ENCODE results near the gene ZMYM3.

Gene ZMYM3

GRCh38 chrX:71251466-71251973 lies 2.4 kb downstream of the ZMYM3 start:
- Histone ChIP-seq H3K36me3 (ENCODE audit: control insufficient read depth, low read length) (peaks cover 37% of the 10 kb centered on the region), H3K27me3 (ENCODE audit: control insufficient read depth, low read length) (no peaks in the 10 kb centered on the region), H3K9me2 (replicated peaks; ENCODE audit: control insufficient read depth, low read length) (no peaks in the 10 kb centered on the region), H4K20me1 (ENCODE audit: control insufficient read depth, insufficient read depth, low read depth, low read length) (no peaks in the 10 kb centered on the region), H3K4me1 (ENCODE audit: control insufficient read depth, low read length) (peaks cover 23% of the 10 kb centered on the region), H3K4me2 (ENCODE audit: low read length) (peak overlapping the region; percentile 14; the same call in 1 of the 2 replicates), H3F3A (ENCODE audit: control insufficient read depth, insufficient read depth) (no peaks in the 10 kb centered on the region), H3K27ac (ENCODE audit: low read depth, low read length) (no peak overlapping the region), H3K79me2 (ENCODE audit: control insufficient read depth, low read length) (peaks cover 17% of the 10 kb centered on the region), H3K9me3 (ENCODE audit: control insufficient read depth, insufficient read depth, low read length) (no peaks in the 10 kb centered on the region), H3K4me3 (ENCODE audit: low read length) (no peak overlapping the region)
- no peak for TF ChIP-seq EZH2phosphoT487 (IDR thresholded peaks at IDR 0.05; ENCODE audit: borderline replicate concordance, low read length)

GRCh38 chrX:71250841-71251240 lies 3.1 kb downstream of the ZMYM3 start:
- no peaks in the 10 kb centered on the region for H3F3A ChIP-seq (ENCODE audit: control insufficient read depth, insufficient read depth)
- TF ChIP-seq EZH2phosphoT487 (IDR thresholded peaks at IDR 0.05; ENCODE audit: borderline replicate concordance, low read length) = no peak
- TF ChIP-seq CTCF (IDR thresholded peaks at IDR 0.05; ENCODE audit: low read depth, low read length, poor library complexity, severe bottlenecking) = no peak
- H3K27me3 ChIP-seq (ENCODE audit: control insufficient read depth, low read length) = no peaks in the 10 kb centered on the region
- no peak overlapping the region for H3K27ac ChIP-seq (ENCODE audit: low read depth, low read length)
- H3K9me3 ChIP-seq (ENCODE audit: control insufficient read depth, insufficient read depth, low read length) = no peaks in the 10 kb centered on the region
- H3K4me2 ChIP-seq (ENCODE audit: low read length) = no peak overlapping the region
- H3K79me2 ChIP-seq (ENCODE audit: control insufficient read depth, low read length) = peaks cover 17% of the 10 kb centered on the region
- H4K20me1 ChIP-seq (ENCODE audit: control insufficient read depth, insufficient read depth, low read depth, low read length) = no peaks in the 10 kb centered on the region
- peaks cover 19% of the 10 kb centered on the region for H3K4me1 ChIP-seq (ENCODE audit: control insufficient read depth, low read length)
- H3K36me3 ChIP-seq (ENCODE audit: control insufficient read depth, low read length) = peaks cover 40% of the 10 kb centered on the region
- no peak overlapping the region for H3K4me3 ChIP-seq (ENCODE audit: low read length)
- no peaks in the 10 kb centered on the region for H3K9me2 ChIP-seq (replicated peaks; ENCODE audit: control insufficient read depth, low read length)

- no peaks in the 10 kb centered on the region for H3K4me1 ChIP-seq (ENCODE audit: control insufficient read depth, low read length)
- H3K4me3 ChIP-seq (ENCODE audit: low read length) = no peak overlapping the region
- H3K9me2 ChIP-seq (replicated peaks; ENCODE audit: control insufficient read depth, low read length) = no peaks in the 10 kb centered on the region
- no peak for TF ChIP-seq EZH2phosphoT487 (IDR thresholded peaks at IDR 0.05; ENCODE audit: borderline replicate concordance, low read length)
- no peak for TF ChIP-seq CTCF (IDR thresholded peaks at IDR 0.05; ENCODE audit: low read depth, low read length, poor library complexity, severe bottlenecking)
- no peaks in the 10 kb centered on the region for H3F3A ChIP-seq (ENCODE audit: control insufficient read depth, insufficient read depth)
- no peaks in the 10 kb centered on the region for H3K79me2 ChIP-seq (ENCODE audit: control insufficient read depth, low read length)
- H3K4me2 ChIP-seq (ENCODE audit: low read length) = no peak overlapping the region
- no peaks in the 10 kb centered on the region for H3K9me3 ChIP-seq (ENCODE audit: control insufficient read depth, insufficient read depth, low read length)
- H3K27ac ChIP-seq (ENCODE audit: low read depth, low read length) = no peak overlapping the region
- peaks cover 67% of the 10 kb centered on the region for H3K36me3 ChIP-seq (ENCODE audit: control insufficient read depth, low read length)
- H4K20me1 ChIP-seq (ENCODE audit: control insufficient read depth, insufficient read depth, low read depth, low read length) = no peaks in the 10 kb centered on the region
- no peaks in the 10 kb centered on the region for H3K27me3 ChIP-seq (ENCODE audit: control insufficient read depth, low read length)
Measured at GRCh38 chrX:71245159-71245558, 8.8 kb downstream of the ZMYM3 start.

GRCh38 chrX:71244359-71245128 lies 9.4 kb downstream of the ZMYM3 start:
- Histone ChIP-seq H3K79me2 (ENCODE audit: control insufficient read depth, low read length) (no peaks in the 10 kb centered on the region), H3K36me3 (ENCODE audit: control insufficient read depth, low read length) (peaks cover 64% of the 10 kb centered on the region), H3F3A (ENCODE audit: control insufficient read depth, insufficient read depth) (no peaks in the 10 kb centered on the region), H3K27me3 (ENCODE audit: control insufficient read depth, low read length) (no peaks in the 10 kb centered on the region), H3K9me2 (replicated peaks; ENCODE audit: control insufficient read depth, low read length) (no peaks in the 10 kb centered on the region), H3K27ac (ENCODE audit: low read depth, low read length) (no peak overlapping the region), H3K4me3 (ENCODE audit: low read length) (no peak overlapping the region), H3K4me1 (ENCODE audit: control insufficient read depth, low read length) (no peaks in the 10 kb centered on the region), H3K4me2 (ENCODE audit: low read length) (no peak overlapping the region), H3K9me3 (ENCODE audit: control insufficient read depth, insufficient read depth, low read length) (no peaks in the 10 kb centered on the region), H4K20me1 (ENCODE audit: control insufficient read depth, insufficient read depth, low read depth, low read length) (no peaks in the 10 kb centered on the region)
- no peak for TF ChIP-seq CTCF (IDR thresholded peaks at IDR 0.05; ENCODE audit: low read depth, low read length, poor library complexity, severe bottlenecking)
